Activated naive CD4-positive, alpha-beta T cell treated with anti-CD3 and anti-CD28 coated beads, Interleukin-2, amount 50 U/mL, for 16 hours (primary cell): ENCODE measurements around the gene HMX1.

ENCODE experiments used
- DNase-seq: peaks from one replicate; pipeline ENCODE4 v3.0.0-alpha.2; 2020

The HMX1 gene

DNA sequence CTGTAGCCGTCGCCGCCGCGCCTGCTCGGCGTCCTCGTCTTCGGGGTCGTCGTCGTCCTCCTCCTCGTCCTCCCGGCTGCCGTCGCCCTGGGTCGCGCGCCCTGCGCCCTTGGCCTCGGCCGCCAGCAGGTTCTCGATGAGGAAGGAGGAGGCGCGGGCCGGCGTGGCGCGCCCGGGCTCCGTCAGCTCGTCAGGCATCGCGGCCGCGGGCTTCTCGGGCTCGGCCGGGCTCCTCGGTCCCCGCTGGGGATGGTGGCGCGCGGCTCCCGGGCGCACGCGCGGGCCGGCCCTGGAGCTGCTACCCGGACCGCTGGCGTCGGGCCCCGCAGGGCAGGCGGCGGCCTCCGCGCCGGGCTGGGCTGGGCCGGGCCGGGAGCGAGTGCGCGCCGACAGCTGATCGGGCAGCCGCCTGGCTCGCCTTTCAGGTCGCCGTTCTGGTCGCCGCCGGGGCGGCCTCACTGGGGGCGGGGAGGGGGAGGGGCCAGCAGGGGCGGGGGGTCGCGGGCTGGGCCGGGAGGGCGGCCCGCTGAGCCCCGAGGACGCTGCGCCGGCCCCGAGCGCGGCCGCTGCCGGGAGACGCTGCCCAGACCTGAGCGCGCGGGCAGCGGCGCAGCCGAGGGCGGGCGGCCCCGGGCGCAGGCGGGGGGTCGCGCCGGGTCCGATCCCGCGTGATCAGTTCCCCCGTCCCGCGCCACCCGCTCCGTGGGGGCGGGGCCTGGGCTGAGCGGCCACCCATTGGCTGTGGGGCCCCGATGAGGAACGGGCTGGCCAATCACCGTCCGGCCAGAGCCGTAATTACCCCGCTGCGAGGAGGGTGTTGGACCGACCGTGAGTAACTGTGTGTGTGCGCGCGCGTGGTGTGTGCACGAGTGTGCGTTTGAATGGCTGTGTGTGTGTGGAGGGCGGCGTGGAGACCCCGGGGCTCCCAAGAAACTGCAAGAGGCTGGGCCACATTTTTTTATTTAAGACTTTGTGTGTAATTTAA, at the start of gene HMX1:
TSS of gene HMX1 (minus strand) at position 423 of the 985 bp plus-strand sequence. CDS start at position 198, 225 bp downstream.
- no peak for DNase-seq

DNA sequence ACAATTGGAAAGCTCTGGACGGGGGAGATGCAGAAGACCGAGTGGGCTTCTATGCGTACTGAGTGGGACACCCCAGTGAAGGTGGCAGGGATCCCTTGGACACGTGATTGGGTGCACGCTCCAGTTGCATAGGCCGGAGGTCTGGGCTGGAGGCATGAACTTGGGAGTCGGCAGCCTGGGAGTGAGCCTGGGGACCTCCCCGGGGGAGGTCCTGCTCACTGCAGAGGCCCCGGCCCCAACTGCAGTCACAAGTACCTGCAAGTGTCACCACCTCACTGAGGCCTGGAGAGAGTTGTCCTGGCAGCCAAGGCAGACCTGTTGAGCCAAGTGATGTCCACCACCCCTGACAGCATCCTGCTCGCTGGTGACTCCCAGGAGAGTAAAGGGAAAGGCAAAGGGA, 49.3 kb upstream of the HMX1 start:
- no peak for DNase-seq

DNA sequence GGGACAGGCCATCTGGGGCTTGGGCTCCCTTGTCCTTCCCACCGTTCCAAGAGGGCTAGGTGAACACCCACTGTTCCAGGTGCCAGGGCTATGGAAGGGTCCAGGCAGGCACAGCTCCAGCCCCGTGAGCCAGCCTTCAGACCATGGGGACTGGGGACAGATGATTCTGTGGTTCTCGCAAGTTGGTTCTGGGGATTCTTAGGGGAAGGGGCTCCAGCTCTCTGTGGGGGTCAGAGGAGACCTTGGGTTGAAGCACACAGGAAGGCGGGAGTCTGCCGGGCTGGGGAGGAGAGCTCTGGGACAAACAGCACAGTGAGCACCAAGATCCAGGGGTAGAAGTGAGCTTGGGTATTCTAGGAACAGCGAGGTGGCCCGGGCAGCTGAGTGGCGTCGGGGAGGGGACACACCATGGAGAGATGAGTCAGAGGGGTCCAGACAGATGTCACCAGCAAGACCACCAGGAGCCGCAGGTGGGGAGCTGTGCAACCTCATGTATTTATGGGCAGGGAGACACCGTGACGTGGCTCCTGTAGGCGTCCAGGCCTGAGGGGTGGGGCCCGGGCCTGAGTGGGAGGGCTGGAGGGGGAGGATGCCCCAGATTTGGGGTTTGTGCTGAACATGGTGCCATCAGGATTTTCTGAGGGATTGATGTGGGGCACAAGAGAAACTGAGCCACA, 48.8 kb upstream of the HMX1 start:
- DNase-seq, result no peak

DNA sequence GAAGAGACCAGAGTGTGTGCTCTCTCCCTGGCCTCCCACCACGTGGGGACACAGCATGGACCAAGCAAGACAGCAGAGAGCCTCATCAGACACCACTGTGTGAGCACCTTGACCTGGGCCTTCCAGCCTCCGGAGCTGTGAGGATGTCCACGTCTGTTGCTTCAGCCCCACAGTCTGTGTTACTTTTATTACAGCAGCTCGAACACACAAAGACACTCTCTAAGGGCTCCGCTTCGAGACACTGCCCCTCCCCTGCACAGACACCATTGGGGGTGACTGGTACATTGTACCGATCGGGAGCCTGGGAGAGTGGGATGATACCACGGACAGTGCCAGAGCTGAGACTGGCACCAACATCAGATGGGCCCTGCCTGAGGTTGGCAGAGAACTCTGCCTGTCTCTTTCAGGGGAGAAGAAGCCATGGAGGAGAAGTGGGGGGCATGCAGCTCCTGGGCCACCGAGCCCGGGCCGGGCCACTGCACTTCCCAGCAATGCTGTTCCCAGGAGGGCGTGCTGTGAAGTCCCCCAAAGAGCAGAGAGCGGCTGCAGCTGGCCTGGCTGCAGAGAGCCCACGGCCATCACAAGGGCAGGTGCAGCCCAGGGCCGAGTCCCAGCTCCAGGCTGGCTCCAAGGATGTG, 48.1 kb upstream of the HMX1 start:
- no peak for DNase-seq

DNA sequence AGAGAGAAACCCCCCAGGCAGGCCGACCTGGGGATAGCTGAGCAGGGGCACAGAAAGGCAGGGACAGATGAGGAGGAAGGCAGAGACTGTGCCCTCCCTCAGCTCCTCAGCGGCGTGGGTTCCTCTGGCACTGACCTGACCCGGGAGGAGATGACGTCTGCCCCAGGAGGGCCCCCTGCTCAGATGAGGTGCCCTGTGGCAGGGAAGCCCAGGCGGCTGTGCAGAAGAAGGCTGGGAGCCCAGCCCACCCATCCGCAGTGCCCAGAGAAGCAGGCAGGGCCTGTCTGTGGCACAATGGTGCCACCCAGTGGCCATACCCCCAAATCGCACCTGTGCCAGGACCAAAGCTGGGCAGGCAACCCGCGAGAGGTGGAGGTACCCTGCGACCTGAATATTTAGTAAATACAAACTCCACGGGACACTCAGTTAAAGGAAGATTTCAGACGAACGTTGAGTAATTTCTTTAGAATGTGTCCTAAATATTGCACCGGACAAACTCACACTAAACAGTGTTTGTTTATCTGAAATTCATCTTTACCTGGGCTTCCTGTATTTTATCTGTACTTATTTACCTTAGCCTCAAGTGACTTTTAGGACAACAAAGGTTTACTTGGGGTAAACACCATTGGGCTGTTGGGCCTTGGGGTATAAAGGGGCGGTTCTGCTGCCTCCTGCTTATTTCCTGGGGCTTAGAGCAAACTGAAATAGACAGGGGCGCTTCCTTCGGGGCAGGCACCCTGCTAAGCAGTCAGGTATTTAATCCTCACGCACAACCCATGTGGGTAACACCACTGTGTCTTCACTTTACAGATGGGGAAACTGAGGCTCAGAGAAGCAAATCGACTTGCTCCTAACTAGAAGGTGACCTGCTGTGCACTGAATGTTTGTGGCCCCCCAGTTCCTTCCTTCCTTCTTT, 46.5 kb upstream of the HMX1 start:
- peak; percentile 71 for DNase-seq

DNA sequence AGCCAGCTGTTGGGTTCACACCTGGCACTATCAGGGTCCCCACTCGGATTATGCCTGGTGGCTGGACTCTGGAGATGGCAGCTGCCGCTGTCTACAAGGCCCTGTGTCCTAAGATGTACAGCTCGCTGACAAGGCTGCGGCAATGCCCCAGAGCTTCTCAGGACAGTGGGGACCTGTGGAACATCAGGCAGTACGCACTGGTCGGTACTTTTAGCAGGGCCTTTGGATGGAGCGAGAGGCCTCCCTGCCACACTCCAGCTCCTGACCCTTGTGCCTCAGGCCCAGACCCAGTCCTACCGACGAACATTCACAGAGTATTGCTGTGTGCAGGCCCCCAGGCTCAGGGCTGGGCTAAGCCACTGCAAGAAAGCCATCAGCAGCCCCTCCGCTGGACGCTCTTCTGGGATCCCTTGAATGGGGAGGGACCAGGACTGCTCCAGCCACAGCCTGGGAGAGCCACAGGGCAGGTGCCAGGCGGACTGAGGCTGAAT, 45.7 kb upstream of the HMX1 start:
- DNase-seq, result no peak

DNA sequence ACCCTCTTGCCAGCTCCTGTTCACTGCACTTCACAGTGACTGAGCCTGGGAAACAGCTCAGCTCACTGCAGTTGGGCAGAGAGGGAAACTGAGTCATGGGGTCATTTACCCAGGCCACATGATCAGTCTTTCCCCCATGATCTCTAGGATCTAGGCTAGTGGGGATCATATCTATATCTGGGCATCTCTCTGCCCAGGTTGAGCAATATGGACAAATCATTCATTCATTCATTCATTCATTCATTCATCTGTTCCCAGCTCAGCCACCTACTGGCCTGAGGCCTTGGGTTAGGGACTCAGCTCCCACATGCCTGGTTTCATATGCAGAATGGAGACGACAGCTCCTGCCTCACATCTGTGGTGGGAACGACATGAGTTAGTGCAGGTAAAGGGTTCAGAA, 45.3 kb upstream of the HMX1 start:
- no peak for DNase-seq

DNA sequence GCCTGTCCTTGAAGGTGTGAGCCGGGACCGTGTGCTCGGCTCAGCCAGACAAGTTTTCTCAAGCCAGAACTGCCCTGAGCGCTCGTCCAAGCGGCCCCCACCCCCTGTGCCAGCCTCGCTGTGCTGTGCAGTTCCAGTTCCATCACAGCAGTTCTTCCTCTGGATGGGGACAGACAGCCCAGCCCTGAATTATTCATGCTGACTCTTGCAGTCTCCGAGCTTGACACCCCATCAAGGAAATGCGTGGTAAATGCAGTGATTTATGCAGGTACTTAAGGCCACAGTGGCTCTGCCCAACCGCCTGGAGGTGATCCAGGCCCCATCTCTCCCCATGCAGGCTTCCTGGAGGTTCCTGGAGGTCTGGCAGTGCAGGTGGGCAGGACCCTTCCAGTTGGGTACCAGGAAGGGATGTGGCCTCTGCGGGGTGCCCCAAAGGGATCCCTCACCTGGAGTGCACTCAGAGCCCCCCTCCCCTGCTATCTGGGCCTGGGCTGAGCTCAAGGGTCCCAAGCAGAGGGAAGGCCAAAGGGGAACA, 44.8 kb upstream of the HMX1 start:
- DNase-seq, result no peak

DNA sequence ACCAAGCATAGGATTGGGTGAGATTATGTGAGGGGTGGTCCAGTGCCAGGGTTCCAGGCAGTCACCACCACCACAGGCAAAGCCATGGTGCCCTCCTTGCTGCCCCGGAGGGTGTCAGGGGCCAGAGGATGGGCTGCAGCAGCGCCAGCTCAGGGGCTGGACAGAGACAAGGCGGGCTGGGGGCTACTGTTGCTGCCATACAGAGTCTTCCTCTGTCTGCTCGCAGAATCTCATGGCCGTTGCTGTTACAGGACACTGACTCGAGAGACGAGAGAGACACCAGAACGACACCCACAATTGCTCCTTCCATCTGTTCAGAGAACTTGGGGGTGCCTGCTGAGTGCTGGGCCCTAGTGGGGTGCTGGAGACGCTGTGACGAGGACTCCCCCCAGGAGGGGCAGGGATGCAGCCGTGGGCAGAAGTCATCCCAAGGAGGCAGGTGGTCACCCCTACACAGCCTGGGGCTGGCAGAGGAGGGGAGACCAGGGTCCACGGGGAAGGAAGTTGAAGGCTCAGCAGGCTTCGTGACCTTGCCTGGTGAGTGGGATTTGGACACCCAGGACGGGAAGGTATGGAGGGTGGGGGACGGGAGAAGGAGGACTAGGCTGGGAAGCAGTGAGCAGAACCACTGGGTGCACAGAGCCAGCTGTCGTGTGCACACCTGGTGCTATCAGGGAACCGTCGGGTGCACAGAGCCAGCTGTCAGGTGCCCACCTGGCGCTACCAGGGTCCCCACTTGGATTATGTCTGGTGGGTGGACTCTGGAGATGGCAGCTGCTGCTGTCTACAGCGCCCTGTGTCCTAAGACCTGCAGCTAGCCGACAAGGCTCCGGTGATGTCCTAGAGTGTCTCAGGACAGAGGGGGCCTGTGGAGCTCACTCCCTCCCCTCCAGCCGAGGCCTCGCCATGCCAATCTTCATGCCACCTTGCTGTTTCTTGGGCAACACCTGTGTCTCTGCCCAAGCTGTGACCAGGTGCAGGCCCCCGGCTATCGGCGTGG, 43.9 kb upstream of the HMX1 start:
- no peak for DNase-seq

DNA sequence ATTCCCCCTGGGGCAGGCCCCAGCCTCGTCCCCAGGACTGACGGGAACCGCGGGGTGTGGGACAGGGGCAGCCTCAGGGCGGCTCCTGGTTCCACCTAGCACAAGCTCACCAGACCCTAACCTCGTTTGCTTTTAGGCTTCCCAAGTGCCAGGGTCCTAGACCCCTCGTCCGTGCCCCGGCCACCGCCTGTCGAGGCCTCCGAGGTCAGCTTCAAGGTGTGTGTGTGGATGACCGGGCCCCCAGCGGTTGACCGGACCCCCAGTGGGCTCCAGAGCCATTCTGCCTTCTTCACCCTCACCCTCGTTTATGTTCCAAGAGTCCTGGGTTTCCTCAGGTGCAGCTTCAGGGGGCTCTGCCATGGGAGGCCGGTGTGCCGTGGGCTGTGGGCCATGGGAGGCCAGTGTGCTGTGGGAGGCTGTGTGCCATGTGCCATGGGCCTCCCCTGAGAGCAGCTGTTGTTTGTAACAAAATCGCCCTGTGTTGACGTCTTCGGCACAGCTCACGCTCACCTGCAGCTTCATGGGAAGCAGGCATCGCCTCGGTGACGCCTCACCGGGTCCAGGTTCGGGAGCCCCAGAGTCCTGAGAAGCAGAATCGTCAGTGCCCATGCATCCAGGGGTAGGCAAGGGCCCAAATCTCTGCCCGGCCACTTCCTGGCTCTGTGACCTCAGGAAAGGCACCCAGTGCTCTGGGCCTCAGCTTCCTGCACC, 43.0 kb upstream of the HMX1 start:
- no peak for DNase-seq

DNA sequence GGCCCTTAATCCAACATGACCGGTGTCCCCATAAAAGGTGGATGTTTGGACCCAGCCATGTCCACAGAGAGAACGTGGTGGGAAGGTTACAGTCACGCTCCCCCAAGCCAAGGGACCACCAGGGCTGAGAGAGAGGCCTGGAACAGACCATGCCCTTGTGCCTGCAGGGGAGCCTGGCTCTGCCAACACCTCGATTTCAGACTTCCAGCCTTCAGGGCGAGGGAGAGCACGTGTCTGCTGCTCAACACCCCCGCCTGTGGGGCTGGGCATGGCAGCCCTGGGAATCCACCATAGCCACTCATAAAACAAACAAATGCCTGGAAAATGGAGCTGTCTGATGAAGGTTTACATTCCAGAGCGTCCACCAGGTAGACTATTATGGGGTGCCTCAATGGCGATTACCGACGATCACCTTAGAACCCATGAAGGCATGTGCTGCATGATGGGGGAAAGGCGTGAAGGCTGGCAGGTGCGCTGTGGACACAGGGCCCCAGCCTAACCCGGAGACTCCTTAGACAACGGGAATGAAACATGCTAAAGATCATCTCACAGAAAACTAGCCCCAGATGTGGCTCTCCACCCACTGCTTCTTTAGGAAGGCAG, 42.3 kb upstream of the HMX1 start:
- DNase-seq, result no peak

DNA sequence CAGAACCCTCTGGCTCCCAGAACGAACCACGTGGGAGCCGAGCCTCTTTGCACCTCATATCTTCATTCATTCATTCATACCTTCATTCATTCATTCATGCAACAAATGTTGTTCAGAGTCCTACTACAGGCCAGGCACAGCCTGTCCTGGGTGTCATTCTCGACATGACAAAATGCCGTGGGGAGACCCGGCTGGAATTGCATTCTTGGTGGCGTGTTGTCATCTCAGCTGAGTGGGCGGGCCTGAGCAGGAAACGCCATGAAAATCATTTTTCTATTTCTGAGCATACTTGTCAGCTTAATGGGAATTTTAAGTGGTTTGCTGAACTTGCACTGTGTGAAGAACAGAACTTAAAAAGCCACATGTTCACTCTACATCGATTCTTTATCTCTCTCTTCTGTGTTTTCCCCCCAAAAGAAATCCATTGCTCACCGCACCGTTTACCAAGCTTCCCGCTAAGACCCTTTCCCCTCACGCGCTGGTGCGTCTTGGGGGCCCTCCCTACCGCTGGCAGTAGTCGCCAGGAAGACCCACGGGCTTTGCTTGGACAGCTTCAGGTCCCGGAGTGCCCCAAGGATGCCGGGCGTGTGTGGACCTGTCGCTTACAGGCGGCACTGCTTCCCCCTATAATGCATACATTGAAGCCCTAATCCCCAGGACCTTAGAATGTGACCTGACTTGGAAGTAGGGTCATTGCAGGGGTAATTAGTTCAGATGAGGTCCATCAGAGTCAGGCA, 41.6 kb upstream of the HMX1 start:
- DNase-seq, result no peak

DNA sequence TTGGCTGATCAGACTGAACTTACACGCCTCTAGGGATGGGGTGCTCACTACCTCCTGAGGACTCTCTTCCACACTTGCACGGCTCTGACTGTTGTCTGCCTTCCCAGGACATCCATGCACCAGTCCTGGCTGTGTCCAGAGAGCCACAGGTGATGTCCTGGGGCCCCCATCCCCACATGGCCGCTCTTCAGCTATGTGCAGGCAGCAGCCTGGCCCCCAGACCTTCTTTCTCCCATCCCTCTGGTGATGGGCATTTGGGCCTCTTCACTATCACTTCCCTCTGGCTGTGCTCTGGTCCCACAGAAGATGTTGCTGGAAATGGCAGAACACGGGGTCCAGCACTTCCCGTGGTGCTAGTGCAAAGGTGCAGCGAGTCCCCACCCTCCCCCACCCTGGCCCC, 40.9 kb upstream of the HMX1 start:
- DNase-seq, result no peak

DNA sequence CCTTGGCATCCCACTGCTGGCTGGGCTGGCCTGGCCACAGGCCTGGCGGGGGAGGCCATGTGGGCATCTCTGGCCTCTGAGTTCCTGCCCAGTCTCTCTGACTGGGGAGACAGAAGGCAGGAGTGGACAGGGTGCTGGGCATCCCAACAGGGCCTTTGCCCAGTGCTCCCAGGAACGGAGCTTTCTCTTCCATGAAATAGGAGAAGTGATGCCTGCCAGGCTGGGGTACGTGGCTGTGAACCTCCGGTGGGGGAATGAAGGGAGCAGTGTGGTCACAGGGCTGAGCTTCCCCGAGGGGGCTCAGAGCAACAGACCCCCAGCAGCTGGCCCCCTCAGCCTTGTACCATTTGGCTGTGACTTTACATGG, 40.4 kb upstream of the HMX1 start:
- no peak for DNase-seq

DNA sequence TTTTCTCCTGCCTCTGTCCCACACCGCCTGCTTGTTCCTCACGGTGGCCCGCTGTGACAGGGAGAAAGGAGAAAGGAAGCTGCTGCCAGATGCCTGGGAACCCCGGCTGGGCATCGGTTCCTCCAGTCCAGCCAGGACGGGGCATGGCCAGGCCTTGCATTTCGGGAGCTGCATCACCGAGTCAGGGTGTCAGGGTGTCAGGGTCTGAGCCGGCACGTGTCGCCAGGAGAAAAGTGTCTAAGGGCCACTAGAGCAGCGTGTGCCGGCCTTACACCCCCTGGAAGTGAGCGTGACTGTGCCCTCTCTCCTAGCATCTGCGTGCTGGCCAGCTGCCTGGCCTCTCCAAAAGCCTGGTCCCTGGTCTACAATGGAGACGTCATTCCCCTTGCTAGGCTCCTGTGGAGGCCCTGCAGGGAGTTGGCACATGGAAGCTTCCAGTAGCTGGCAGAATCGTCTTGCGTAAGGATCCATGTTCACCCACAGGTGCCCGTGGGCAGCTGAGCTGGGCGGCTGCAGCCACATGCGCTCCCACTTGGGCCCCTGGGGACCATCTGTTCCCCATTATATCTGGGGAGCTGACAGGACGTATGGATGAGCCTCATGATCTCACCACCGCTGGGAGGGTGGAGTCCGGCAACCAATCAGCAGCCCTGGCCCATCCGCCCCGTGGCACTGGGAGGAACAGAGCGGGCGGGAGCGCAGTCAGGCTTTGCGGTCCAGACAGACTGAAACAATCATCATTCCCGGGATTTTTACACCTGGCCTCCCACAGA, 39.9 kb upstream of the HMX1 start:
- no peak for DNase-seq

DNA sequence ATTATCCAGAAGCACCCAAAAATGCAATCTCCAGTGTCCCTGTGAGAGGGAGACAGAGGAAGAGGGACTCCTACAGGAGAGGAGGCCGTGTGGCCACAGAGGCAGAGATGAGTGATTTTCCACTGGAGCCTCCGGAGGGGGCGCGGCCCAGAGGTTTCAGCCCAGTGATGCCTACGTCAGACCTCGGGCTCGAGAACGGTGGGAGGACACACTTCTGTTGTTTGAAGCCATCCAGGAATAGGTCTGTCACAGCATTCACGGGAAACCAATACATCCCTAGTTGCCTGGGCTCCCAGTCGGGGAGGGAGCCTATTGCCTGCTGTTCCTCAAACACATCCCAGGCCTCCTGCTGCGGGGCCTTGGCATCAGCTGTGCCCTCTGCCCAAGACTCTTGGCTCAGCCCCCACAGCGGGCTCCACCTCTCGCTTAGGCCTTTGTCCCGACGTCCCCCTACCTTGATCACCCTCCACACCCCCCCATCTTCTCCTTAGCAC, 39.2 kb upstream of the HMX1 start:
- DNase-seq, result no peak

DNA sequence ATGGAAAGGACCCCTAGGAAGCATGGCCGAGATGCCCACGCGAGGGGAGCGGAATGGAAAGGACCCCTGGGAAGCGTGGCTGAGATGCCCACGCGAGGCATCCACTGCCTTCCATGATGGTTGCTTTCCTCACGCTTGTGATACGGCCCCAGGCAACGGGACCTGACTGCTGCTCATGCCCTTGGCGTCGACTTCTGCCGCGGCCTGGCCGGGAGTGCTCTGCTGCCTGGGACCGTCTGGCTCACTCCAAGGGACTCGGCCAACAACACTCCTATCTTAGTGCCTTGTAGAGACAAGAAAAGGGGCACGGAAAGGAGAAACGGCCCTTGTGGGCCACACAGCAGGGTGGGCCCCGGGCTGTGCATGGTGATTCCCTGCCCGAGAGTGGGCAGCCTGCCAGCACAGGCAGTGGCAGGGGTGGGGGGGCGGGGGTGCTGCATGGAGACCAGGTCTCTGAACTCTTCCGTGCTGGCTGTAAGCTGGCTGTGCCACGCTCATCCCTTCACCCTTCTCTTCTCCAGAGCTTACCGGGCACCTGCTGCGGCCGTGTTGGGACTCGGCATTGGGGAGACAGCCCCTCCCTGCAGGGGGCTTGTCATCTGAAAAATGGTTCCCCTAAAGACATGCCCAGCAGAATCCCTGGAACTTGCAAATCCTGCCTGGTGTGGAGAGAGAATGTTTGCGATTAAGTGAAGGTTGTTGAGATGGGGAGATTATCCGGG, 38.6 kb upstream of the HMX1 start:
- no peak for DNase-seq
